NCI-H1694 treated with DMSO at 0.1 percent for 48 hours (cell line): Measurements from ENCODE around the gene FBXO34.

Experiments used
- DNase-seq: peaks from one replicate; lab custom pipeline; 2025; lab: John Stamatoyannopoulos, UW

Gene FBXO34, protein sequence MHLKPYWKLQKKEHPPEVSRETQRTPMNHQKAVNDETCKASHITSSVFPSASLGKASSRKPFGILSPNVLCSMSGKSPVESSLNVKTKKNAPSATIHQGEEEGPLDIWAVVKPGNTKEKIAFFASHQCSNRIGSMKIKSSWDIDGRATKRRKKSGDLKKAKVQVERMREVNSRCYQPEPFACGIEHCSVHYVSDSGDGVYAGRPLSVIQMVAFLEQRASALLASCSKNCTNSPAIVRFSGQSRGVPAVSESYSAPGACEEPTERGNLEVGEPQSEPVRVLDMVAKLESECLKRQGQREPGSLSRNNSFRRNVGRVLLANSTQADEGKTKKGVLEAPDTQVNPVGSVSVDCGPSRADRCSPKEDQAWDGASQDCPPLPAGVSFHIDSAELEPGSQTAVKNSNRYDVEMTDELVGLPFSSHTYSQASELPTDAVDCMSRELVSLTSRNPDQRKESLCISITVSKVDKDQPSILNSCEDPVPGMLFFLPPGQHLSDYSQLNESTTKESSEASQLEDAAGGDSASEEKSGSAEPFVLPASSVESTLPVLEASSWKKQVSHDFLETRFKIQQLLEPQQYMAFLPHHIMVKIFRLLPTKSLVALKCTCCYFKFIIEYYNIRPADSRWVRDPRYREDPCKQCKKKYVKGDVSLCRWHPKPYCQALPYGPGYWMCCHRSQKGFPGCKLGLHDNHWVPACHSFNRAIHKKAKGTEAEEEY

DNA sequence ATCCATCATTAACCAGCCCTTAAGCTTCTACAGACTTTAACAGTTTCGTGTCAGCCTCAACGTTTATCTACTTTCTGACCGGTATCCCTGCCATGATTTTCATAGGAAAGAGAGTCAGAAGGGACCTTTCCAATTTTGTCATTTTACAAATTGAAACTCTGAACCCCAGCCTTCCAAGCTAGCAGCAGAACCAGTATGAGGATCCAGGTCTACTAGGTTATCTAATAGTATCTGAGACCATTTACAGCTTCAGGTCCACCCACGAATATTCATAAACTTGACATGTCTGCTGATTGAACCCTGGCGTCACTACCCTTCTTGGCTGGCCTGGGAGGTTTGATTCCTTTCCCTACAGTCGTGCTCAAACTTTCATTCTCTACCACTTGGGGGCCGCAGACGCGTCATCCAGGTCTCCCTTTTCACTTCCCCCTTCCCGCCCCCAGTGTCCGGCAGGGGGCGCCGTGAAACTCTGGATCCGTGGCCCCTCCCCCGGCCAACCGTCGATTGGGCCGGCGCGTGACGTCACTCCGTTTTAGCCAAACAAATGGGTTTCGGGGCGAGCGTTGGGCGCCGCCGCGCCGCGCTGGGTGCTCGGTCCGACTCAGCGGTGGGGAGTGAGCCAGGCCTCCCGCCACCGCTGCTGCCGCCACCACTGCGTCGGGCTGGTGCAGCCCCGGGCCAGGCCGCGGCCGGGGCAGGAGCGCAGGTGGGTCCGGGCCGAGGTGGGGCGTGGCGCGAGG is at the start of gene FBXO34:
FBXO34 (plus strand) TSS at position 590 of the 740 bp plus-strand sequence. CDS start 78,970 bp downstream, outside the sequence.
- peak; percentile 95 for DNase-seq

DNA sequence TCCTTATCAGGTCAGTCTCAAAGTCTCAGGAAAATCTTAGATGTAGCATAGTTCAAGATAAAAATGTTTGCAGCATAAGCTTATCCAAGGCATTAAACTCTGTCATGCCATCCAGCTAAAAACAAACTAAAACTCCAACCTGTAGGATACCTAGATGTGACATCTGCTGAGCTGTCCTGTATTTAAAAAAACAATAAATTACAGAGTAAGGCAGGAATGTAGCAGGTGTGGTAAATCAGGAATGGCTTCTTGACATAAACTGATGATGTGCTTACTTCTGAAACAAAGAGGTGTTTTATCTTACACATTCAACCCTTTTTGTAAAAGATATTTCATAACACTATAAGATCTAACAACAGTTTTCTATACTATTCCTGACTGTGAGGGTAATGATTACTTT is 49.3 kb upstream of the FBXO34 start:
- DNase-seq = no peak

DNA sequence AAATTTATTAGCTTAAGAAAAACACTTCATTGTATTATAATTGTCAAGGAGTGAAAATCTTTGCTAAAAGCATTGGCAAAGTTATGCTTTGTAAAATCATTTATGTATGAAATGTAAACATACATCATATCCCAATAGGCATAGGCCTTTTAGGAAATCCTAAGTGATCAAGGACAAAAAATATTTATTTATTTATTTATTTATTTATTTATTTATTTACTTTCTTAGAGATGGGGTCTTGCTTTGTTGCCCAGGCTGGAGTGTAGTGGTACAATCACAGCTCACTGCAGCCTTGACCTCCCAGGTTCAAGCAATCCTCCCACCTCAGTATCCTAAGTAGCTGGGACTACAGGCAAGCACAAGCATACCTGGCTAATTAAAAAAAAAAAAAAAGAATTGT is 47.9 kb upstream of the FBXO34 start:
- DNase-seq = no peak

DNA sequence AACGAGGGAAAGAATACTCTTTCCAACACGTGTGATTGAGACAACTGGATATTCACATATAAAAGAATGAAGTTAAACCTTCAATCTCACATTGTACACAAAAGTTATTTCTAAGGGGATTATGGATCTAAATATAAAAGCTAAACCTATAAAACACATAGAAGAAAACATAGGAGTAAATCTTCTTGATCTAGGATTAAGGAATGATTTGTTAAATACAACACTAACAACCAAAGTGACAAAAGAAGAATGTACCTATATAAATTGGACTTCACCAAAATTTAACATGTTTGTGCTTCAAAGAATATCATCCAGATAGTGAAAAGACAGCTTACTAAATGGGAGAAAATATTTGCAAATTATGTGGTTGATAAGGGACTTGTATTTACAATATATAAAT is 43.0 kb upstream of the FBXO34 start:
- DNase-seq = no peak

DNA sequence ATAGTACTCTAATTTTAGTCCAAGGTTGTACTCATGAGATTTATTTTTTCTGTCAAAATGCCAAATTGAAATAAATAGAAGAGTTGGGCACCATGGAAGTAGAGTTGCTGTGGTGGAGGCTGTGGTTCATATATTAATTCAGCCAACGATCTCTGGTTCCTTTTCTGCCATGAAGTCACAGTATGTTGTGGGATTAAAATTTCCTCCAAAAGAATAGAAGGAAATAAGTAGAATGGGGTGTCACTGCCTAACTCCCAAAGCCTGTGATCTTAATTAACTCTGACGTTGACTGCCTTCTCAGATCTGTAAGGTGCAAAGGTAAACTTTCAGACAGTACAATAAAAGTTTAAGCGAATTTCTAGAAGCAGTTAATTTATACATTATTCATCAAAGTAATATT is 37.6 kb upstream of the FBXO34 start:
- no peak for DNase-seq

DNA sequence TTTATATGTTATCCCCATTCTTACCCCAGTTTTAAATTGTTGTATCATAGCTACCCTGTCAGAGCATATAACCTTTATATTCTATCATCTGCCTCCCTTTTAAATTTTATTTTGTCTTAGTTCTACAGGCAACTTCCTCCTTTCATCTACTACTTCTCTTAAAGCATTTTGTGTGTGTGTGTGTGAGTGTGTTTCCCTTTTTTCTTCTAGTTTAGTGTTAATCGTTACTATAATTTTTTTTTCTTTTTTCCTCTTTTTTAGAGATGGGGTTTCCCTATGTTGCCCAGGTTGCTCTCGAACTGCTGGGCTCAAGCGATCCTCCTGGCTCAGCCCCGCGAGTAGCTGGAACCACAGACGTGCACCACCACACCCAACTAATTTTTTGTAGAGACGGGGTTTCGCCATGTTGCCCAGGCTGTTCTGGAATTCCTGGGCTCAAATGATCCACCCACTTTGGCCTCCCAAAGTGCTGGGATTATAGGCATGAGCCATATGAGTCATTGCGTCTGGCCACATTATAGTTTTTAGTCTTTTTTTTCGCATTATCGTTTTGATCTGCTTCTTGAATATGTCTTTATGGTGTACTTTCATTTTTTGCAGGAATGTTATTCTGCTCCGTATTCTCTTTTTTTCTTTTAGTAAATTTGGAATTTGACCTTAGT is 33.1 kb upstream of the FBXO34 start:
- no peak for DNase-seq

DNA sequence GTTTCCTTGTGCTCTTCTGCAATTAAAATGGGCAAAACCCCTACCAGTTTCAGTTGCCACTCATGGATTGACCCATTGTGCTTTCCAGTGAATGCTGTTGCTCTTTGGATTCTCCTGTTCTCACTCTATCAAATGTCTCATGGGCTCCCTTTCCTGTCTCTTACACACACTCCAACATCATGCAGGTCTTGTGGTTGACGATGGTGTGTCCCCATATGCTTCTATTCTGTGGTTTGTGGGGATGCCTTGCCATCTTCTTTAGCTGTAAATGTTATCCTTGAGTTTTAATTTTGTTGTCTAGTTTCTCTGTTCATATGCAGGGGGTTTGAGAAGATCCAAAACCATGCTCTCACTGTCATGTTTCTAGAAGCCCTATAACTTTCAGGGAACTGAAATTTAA is 31.9 kb upstream of the FBXO34 start:
- DNase-seq = no peak

DNA sequence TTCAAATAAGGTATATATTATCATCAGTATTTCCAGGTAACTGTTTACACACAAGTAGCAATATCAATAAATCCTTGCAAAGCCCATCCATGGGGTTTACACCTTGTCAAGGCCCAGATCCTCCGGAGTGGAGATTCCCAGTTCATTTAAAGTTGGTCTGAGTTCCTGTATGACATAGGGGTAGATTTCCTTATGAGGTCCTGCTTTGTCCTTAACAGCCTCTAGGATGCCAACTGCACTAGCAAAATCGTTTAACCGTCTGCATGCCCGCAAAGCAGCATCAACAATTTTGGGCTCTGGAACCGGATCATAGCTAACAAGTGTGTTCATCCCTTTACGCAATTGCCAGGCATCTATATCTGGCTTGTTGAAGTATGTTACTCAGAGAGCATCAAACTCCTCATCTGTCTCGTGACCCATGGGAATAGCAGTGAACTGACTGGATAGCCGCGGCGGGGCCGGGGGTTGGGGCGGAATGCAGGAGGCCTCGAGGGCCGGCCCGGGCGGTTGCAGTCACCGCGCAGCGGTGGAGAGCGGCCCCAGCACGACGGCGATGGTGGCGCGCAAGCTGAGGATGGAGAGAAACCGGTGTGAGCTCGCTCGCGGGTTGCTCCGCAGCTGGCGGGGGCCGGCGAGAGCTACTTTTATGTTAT is 30.6 kb upstream of the FBXO34 start:
- no peak for DNase-seq

DNA sequence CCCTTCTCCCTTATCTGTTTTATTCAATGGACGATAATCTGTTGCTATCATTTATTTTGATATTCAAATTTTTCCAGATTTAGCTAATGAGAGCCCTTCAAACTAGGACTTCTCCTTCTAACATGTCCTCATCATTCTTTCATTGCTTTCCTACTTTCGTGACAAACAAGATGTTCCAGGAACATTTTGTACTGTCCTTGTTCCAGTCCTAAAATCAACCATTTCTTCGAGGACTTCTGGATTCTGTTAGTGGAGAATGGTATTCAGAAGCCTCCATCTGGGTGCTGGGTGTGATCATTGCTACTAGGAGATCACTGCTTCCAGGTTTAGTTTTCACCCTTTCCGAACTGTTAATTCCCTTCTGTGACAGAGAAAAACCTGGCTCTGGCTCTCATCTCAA is 29.5 kb upstream of the FBXO34 start:
- DNase-seq = no peak

DNA sequence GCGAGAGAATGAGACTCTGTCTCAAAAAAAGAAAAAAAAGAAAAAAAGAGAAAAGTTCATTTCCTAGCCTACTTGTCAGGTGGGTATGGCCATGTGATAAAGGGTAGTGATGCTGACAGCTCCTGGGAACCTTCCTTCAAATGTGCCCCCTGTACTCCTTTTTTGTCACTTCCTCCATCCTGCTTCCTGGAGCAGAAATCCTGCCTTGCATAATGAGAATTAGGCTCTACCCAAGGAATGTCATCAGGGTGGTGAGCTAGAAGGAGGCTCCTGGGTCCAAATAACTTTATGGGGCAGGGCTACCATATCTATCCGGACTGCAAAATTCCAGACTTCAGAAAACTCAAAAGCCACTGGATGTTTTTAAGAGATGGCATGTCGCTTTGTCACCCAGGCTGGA is 27.8 kb upstream of the FBXO34 start:
- DNase-seq = no peak

DNA sequence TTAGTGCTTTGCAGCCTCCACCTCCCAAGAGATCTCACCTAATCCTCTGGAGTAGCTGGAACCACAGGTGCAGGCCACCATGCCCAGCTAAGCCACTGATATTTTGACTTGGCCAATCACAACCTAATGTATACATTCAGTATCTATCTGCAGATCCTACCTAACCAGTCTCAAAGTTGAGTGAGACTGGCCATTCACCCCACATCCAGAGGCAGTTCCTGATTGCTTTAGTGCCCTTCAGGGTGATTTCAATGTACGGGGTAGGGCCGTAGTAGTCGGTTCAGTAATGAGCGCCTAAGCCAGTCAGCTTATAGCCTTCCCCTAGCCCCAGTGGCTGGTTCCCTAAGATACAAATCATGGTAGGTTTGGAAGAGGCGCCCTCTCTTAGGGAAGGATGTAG is 27.4 kb upstream of the FBXO34 start:
- no peak for DNase-seq

DNA sequence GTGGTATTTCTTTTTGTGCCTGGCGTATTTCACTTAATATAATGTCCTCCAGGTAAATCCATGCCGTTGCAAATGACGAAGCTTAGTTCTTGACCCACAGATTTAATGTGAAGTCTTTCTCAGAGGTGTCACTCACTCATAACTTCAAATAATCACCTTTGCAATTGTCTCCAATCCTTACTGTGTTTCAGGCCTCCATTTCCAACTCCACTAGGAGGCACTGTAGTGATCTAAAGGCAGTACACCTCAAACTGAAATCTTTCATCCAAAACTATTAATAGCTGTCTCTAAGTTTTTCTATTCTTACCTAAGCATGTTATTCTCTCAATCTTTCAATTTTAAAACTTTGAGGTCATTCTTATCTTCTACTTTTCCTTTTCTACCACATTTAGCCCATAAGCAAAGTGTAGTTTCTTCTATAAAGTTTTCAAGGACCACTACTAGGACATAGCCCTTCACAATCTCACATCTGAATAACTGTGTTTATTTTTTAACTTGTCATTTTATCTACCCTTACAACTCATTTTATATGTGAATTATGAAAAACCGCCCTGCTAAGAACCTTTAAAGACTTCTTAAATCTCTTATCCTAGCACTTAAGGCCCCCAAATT is 25.5 kb upstream of the FBXO34 start:
- DNase-seq = peak; percentile 25

DNA sequence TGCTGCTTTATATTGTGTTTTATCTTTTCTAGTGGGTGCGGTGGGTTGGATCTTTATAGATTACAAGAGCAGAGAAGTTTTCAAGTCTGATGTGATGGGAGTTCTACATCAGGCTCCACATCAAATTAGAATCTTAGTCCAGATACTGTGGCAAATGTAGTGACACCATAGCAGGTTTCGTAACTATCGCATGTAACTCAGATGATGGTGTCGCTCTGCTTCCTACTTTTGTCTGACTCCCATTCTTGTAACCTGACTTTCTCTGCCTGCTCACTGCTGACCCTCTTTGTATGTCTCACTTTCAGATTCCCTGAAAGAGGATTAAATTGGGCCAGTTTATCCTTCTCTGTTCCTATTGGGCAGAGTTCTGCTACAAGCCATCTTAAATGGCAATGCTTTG is 22.8 kb upstream of the FBXO34 start:
- no peak for DNase-seq

DNA sequence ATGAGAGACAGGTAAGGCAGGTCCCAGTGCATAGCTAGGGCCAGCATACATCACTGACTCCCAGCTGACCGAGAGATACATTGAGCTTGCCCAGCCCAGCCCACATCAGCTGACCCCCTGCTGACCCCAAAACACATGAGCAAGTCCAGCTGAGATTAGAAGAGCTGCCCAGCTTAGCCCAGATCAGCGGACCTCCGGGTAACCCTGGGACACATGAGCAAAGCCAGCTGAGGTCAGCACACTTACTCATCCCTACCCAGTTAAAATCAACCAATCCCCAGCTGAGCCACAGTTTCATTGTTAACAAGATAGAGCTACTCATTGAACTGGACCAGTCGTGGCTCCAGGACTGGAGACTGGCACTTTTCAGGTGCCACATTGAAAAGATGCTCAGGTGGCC is 21.8 kb upstream of the FBXO34 start:
- DNase-seq = no peak

DNA sequence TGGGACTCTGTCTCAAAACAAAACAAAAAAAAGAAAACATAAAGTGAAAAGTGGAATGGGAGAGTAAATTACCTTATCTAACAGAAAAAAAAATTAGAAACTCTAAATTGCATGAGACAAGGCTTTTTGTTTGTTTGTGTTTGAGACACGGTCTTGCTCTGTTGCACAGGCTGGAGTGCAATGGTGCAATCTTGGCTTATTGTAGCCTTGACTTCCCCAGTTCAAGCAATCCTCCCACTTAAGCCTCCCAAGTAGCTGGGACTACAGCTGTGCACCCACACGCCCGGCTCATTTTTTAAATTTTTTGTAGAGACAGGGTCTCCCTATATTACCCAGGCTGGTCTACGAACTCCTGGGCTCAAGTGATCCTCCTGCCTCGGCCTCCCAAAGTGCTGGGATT is 17.9 kb upstream of the FBXO34 start:
- no peak for DNase-seq

DNA sequence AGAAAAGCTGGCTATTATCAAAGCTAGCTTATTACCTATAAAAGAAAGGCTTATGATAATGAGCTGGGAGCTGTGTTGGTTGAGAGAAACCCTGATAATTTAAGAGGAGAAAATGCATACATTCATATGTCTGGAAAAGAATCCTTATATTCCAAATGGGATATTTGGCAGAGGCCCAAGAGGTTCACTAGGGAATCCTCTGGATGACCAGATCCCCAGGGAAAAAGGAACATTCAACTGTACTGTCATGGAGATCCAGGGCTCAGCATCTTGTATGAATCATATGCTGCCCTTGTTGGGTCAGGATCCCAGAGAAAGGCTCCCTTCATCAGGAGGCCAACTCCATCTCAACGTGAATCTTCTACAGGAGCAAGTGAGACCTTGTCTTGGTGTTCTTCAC is 16.6 kb upstream of the FBXO34 start:
- no peak for DNase-seq

DNA sequence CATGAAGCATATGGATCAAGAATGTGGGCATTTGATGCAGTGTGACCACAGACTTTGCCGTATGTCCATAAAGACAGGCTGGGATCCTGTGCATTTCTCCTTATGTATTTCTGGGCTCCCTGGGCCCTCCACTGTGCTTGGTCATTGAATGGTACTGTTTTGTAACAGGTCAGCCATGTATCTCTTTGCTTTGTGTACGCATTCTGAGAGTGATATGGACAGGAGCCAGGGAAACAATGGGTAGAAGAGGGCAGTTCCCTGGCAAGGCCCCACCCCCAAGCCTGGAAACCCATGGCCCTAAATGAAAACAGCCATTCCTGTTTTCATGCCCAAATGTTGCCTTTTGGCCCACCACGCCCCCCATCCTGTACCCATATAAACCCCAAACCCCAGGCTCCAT is 15.2 kb upstream of the FBXO34 start:
- DNase-seq = no peak

DNA sequence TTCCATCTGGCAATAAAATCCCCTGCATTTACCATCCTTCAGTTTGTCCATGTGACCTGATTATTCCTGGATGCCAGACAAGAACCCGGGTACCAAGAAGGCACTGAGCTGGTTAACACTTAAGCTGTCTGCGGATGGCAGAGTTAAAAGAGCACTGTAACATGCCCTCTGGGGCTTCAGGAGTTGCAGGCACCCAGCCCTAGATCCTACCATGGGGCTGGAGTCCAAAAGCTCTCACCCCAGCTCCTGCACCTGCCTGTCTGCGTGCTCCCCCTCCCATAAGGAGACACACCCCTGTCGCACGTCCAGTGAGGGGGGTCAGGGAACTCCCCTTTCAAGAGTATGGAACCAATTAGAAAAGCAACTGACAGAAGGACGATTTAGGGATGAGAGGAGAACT is 14.6 kb upstream of the FBXO34 start:
- no peak for DNase-seq

DNA sequence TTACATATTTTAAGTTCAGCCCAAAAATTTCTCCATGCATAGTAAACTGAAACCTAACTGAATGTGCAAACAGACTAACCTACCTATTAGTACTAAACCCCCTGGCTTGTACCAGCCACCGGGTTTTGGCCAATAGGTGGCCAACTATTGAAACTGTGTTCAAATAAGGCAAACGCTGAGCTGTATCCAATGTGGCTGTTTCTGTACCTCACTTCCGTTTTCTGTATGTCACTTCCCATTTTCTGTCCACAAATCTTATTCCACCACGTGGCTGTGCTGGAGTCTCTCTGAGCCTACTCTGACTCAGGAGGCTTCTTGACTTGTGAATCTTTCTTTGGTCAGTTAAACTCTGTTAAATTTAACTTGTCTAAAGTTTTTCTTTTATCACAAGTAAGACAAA is 6.0 kb upstream of the FBXO34 start:
- no peak for DNase-seq

DNA sequence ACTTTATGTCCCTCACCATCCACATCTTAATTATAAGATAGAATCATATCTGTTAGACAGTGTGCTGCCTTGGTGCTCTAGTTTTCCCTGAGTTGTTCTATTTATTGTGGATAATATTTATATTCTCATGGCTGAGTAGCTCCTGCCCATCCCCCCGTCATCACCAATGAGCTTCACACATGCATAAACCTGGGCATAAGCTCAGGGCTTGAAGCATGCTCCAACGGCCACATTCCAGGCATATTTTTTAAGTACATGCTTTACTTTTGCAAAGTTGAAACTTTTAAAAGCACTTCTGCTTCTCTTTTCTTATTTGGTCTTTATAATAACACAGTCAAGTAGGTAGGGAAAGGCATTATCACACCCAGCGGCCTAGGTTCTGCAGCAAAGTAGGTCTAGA is 3.4 kb upstream of the FBXO34 start:
- no peak for DNase-seq

DNA sequence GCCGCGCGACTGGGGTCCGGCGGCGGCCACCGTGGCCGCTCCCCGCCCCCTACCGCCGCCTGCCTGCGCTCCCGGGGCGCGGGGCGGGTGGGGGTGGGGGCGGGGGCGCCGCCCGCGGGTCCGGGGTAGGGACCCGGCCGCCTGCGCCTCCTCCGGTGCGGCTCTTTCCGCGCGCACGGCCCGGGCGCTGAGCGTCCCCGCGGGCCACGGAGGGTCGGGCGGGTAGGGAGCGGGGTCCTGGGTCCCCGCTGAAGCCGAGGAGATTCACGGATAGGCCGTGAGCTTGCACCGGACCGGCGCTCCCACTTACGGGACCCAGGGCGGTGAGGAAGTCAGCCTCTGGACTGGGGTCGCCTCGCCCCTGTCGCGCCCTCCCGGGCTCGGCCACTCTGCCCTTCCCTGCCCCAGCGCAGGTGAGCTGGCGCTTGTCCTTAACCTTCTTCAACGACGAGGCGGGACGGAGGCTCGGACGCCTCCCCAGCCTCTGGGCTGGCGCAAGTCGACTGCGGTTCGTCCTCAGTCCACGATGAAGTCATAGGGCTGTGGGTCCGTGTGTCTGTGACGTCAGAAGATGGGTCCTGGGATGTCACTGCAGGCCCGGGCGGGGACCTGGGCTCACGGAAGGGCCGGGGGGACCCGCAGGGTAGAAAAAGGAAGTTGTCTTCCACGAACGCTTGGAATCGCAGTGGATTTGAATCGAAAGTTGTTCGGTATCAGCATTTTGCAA is 514 bp downstream of the FBXO34 start:
- DNase-seq = peak; percentile 26
